ENCODE data around the gene KRTAP16-1.

GRCh38 chr17:41345992-41346391 is 36.9 kb upstream of the KRTAP16-1 start:
- no peak for TF ChIP-seq CTCF (IDR thresholded peaks at IDR 0.05)
- TF ChIP-seq POLR2A (IDR thresholded peaks at IDR 0.05), result no peak

Data from body of pancreas (tissue), 4 donors.